ENCODE results near the gene GRID2IP. TPM values are rescaled to one million over a fixed set of nuclear protein-coding genes. Genes with fewer than 3 reads are reported as not detected.
"Not testable (repeated sequence)": the region's sequence is repeated elsewhere in the genome, so short reads cannot be mapped to it uniquely, and the experiment has no call there.

Gene GRID2IP
- polyA plus RNA-seq, 1 donor (not counting 4 experiments of a cell fraction or from before 2014, with no cell fraction given): 0.04 TPM

DNA sequence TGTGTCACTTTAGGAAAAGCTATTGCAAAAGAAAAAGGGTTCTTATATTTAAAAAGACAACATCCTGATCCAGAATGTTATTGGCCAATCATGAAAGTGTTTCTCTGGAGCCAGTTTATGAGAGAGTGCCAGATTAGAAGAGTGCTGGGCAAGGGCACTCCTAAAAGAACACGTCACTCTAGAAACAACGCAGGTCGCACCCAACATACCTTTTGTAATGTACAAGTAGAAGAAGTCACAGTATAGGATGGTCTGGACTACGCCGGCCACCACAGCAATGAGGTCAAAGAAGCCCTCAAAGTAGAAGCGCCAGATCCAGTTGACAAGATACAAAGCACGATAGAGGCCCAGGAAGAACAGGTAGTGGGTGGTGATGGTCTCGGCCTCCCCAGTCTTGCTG, 85.4 kb downstream of the GRID2IP start:
- H3K27ac ChIP-seq (ENCODE audit: control insufficient read depth, insufficient read depth, low read length): no peak overlapping the region
- peaks cover 30 to 46% of the 10 kb centered on the region in 2 experiments for H3K36me3 ChIP-seq (ENCODE audit: control insufficient read depth in 2 of 2, extremely low read depth in 1 of 2, insufficient read depth in 2 of 2, low read length in 2 of 2)
- no peak overlapping the region for H3K9ac ChIP-seq (ENCODE audit: control insufficient read depth, extremely low read depth, insufficient read depth, low read length)
- FAIRE-seq (no peak), DNase-seq (ENCODE audit: low read depth, low spot score) (no peak)
- H3K4me2 ChIP-seq (ENCODE audit: control insufficient read depth, extremely low read depth, insufficient read depth, low read depth, low read length): no peak overlapping the region
- H3K27me3 ChIP-seq (ENCODE audit: control insufficient read depth, extremely low read depth, insufficient read depth, low read length): no peaks in the 10 kb centered on the region
- H3K4me1 ChIP-seq (ENCODE audit: control insufficient read depth, extremely low read depth, insufficient read depth, low read length): no peaks in the 10 kb centered on the region
- peaks cover 2% of the 10 kb centered on the region for H3K79me2 ChIP-seq (ENCODE audit: control insufficient read depth, insufficient read depth, low read length)
- TF ChIP-seq EZH2 (IDR thresholded peaks at IDR 0.05; ENCODE audit: low read length): no peak
- TF ChIP-seq, protein P1, sequence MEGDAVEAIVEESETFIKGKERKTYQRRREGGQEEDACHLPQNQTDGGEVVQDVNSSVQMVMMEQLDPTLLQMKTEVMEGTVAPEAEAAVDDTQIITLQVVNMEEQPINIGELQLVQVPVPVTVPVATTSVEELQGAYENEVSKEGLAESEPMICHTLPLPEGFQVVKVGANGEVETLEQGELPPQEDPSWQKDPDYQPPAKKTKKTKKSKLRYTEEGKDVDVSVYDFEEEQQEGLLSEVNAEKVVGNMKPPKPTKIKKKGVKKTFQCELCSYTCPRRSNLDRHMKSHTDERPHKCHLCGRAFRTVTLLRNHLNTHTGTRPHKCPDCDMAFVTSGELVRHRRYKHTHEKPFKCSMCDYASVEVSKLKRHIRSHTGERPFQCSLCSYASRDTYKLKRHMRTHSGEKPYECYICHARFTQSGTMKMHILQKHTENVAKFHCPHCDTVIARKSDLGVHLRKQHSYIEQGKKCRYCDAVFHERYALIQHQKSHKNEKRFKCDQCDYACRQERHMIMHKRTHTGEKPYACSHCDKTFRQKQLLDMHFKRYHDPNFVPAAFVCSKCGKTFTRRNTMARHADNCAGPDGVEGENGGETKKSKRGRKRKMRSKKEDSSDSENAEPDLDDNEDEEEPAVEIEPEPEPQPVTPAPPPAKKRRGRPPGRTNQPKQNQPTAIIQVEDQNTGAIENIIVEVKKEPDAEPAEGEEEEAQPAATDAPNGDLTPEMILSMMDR (optimal IDR thresholded peaks at IDR 0.05 in 1 of 3, IDR thresholded peaks at IDR 0.05 in 1 of 3, conservative IDR thresholded peaks at IDR 0.05 in 1 of 3; ENCODE audit: extremely low read depth in 1 of 3, insufficient read depth in 2 of 3, low read length in 3 of 3): no peak
- no peaks in the 10 kb centered on the region for H3K9me1 ChIP-seq (ENCODE audit: control insufficient read depth, extremely low read depth, insufficient read depth, low read length)
- H3K4me3 ChIP-seq (ENCODE audit: control insufficient read depth in 2 of 3, extremely low read depth in 1 of 3, insufficient read depth in 2 of 3, low read depth in 1 of 3, low read length in 3 of 3): no peak overlapping the region
- peaks cover 3% of the 10 kb centered on the region for H4K20me1 ChIP-seq (ENCODE audit: control insufficient read depth, extremely low read depth, insufficient read depth, low read length)
- dilution Hi-C loops (cut with MboI; ENCODE audit: extremely low pct_ligation_motif_present, low sequenced_read_pairs): no loop called here
- no peak overlapping the region for H2AFZ ChIP-seq (ENCODE audit: control insufficient read depth, low read length)
- no peaks in the 10 kb centered on the region for H3K9me3 ChIP-seq (ENCODE audit: control insufficient read depth, low read depth, low read length)

DNA sequence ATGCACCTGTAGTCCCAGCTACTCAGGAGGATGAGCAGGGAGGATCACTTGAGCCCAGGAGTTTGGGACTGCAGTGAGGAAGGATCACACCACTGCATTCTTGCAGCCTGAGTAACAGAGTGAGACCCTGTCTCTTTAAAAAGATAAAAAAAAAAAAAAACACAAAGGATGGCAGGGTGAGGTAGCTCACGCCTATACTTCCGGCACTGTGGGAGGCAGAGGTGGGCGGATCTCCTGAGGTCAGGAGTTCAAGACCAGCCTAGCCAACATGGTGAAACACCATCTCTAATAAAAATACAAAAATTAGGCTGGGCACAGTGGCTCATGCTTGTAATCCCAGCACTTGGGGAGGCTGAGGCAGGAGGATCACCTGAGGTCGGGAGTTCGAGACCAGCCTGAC, 87.7 kb downstream of the GRID2IP start:
- H4K20me1 ChIP-seq (ENCODE audit: control insufficient read depth, extremely low read depth, insufficient read depth, low read length); dilution Hi-C loops (cut with MboI; ENCODE audit: extremely low pct_ligation_motif_present, low sequenced_read_pairs); H3K9me3 ChIP-seq (ENCODE audit: control insufficient read depth, low read depth, low read length); H3K9ac ChIP-seq (ENCODE audit: control insufficient read depth, extremely low read depth, insufficient read depth, low read length); H3K4me3 ChIP-seq (ENCODE audit: control insufficient read depth in 2 of 3, extremely low read depth in 1 of 3, insufficient read depth in 2 of 3, low read depth in 1 of 3, low read length in 3 of 3); H3K9me1 ChIP-seq (ENCODE audit: control insufficient read depth, extremely low read depth, insufficient read depth, low read length); H3K4me1 ChIP-seq (ENCODE audit: control insufficient read depth, extremely low read depth, insufficient read depth, low read length); H3K79me2 ChIP-seq (ENCODE audit: control insufficient read depth, insufficient read depth, low read length); H3K4me2 ChIP-seq (ENCODE audit: control insufficient read depth, extremely low read depth, insufficient read depth, low read depth, low read length); H3K27me3 ChIP-seq (ENCODE audit: control insufficient read depth, extremely low read depth, insufficient read depth, low read length); H2AFZ ChIP-seq (ENCODE audit: control insufficient read depth, low read length); FAIRE-seq; DNase-seq (ENCODE audit: low read depth, low spot score); H3K27ac ChIP-seq (ENCODE audit: control insufficient read depth, insufficient read depth, low read length): not testable (repeated sequence)
- peaks cover 22 to 42% of the 10 kb centered on the region in 2 experiments for H3K36me3 ChIP-seq (ENCODE audit: control insufficient read depth in 2 of 2, extremely low read depth in 1 of 2, insufficient read depth in 2 of 2, low read length in 2 of 2)

DNA sequence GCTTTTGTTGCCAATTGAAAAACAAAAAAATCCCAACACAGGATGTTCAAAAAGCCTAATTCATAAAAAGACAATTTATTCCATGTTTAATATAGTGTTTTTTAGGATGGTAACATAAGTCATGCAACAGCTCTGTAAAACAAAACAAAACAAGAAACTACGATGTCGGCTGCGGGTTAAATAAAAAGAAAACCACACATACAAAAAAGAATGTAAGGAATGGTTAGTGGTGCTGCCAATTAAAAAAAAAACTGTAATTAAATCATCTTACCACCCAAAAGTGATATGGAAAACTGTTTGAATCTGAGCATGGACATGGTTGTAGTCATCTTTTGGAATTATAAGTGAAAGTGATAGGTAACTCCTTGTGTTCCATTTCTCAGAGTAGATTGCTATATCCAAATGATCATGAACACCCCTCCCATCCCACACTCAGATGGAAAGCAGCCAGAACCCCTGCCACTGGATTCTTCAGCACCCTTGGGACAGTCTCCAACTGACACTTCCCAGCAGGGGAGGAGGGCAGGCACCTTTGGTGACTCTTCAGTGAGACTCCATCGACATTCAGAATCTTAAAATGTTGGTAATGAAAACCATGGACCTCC, 89.2 kb downstream of the GRID2IP start:
- FAIRE-seq (no peak), DNase-seq (ENCODE audit: low read depth, low spot score) (no peak)
- Histone ChIP-seq H3K27me3 (ENCODE audit: control insufficient read depth, extremely low read depth, insufficient read depth, low read length) (no peaks in the 10 kb centered on the region), H3K9ac (ENCODE audit: control insufficient read depth, extremely low read depth, insufficient read depth, low read length) (no peak overlapping the region), H2AFZ (ENCODE audit: control insufficient read depth, low read length) (no peak overlapping the region), H3K4me1 (ENCODE audit: control insufficient read depth, extremely low read depth, insufficient read depth, low read length) (no peaks in the 10 kb centered on the region), H3K4me2 (ENCODE audit: control insufficient read depth, extremely low read depth, insufficient read depth, low read depth, low read length) (no peak overlapping the region), H3K27ac (ENCODE audit: control insufficient read depth, insufficient read depth, low read length) (no peak overlapping the region), H4K20me1 (ENCODE audit: control insufficient read depth, extremely low read depth, insufficient read depth, low read length) (no peaks in the 10 kb centered on the region), H3K9me1 (ENCODE audit: control insufficient read depth, extremely low read depth, insufficient read depth, low read length) (no peaks in the 10 kb centered on the region), H3K79me2 (ENCODE audit: control insufficient read depth, insufficient read depth, low read length) (no peaks in the 10 kb centered on the region), H3K9me3 (ENCODE audit: control insufficient read depth, low read depth, low read length) (no peaks in the 10 kb centered on the region), H3K4me3 (ENCODE audit: control insufficient read depth in 2 of 3, extremely low read depth in 1 of 3, insufficient read depth in 2 of 3, low read depth in 1 of 3, low read length in 3 of 3) (no peak overlapping the region), H3K36me3 (ENCODE audit: control insufficient read depth in 2 of 2, extremely low read depth in 1 of 2, insufficient read depth in 2 of 2, low read length in 2 of 2) (peaks cover 15 to 35% of the 10 kb centered on the region in 2 experiments)
- no peak for TF ChIP-seq EZH2 (IDR thresholded peaks at IDR 0.05; ENCODE audit: low read length)
- TF ChIP-seq, protein P1 (optimal IDR thresholded peaks at IDR 0.05 in 1 of 3, IDR thresholded peaks at IDR 0.05 in 1 of 3, conservative IDR thresholded peaks at IDR 0.05 in 1 of 3; ENCODE audit: extremely low read depth in 1 of 3, insufficient read depth in 2 of 3, low read length in 3 of 3): no peak
- dilution Hi-C loops (cut with MboI; ENCODE audit: extremely low pct_ligation_motif_present, low sequenced_read_pairs): no loop called here

Data from keratinocyte (primary cell).